Hepatocyte (in vitro differentiated cells): ENCODE measurements around the gene MAP3K20. TPM values are rescaled to one million over a fixed set of nuclear protein-coding genes. Genes with fewer than 3 reads are reported as not detected.
A peak's percentile ranks its signal among the peaks of the same experiment; 100 is the strongest.

Experiments used
- DNase-seq: peaks from one replicate; pipeline ENCODE4 v3.0.0-alpha.2; 2016; ENCODE audit warnings: low spot score
- H2AFZ ChIP-seq: fragments of 200-600 bp; sonication (generic); 2 replicates; pipeline ENCODE4 v1.6.0; 2016; ENCODE audit warnings: antibody characterized with exemption, mild to moderate bottlenecking
- H3K27ac ChIP-seq: fragments of 200-600 bp; sonication (generic); 2 replicates; pipeline ENCODE4 v1.5.1; 2016; ENCODE audit warnings: mild to moderate bottlenecking
- H3K27me3 ChIP-seq: fragments of 200-600 bp; sonication (generic); 2 replicates; pipeline ENCODE4 v1.6.1; 2016
- H3K36me3 ChIP-seq: fragments of 200-600 bp; sonication (generic); replicated peaks from 2 replicates; pipeline ENCODE4 v1.5.1; 2016; ENCODE audit warnings: low read depth; ENCODE audit not compliant: insufficient read depth
- H3K4me1 ChIP-seq: fragments of 200-600 bp; sonication (generic); 2 replicates; pipeline ENCODE4 v1.5.1; 2016; ENCODE audit warnings: mild to moderate bottlenecking, moderate library complexity; ENCODE audit not compliant: insufficient read depth
- H3K4me2 ChIP-seq: fragments of 200-600 bp; sonication (generic); 2 replicates; pipeline ENCODE4 v1.6.0; 2016
- H3K4me3 ChIP-seq: fragments of 200-600 bp; sonication (generic); 2 replicates; pipeline ENCODE4 v1.5.1; 2016; ENCODE audit warnings: mild to moderate bottlenecking
- H3K79me2 ChIP-seq: fragments of 200-600 bp; sonication (generic); 2 replicates; pipeline ENCODE4 v1.6.0; 2017; ENCODE audit warnings: mild to moderate bottlenecking
- H3K9me2 ChIP-seq: fragments of 200-600 bp; sonication (generic); replicated peaks from 2 replicates; pipeline ENCODE4 v1.6.0; 2017; ENCODE audit warnings: mild to moderate bottlenecking; ENCODE audit not compliant: insufficient read depth
- H3K9me3 ChIP-seq: fragments of 200-600 bp; sonication (generic); 2 replicates; pipeline ENCODE4 v1.5.1; 2016; ENCODE audit warnings: low read depth, mild to moderate bottlenecking
- H4K20me1 ChIP-seq: fragments of 200-600 bp; sonication (generic); 2 replicates; pipeline ENCODE4 v1.6.0; 2016; ENCODE audit warnings: mild to moderate bottlenecking; ENCODE audit not compliant: insufficient read depth, poor library complexity, severe bottlenecking
- CTCF ChIP-seq: fragments of 200-600 bp; sonication (generic); IDR thresholded peaks from 2 replicates; pipeline ENCODE4 v1.5.1; 2016; ENCODE audit warnings: antibody characterized with exemption, mild to moderate bottlenecking; ENCODE audit not compliant: poor library complexity
- EZH2 ChIP-seq: fragments of 200-600 bp; sonication (generic); IDR thresholded peaks from 2 replicates; pipeline ENCODE4 v1.6.1; 2016; ENCODE audit warnings: antibody characterized with exemption, mild to moderate bottlenecking, borderline replicate concordance
- EZH2phosphoT487 ChIP-seq: fragments of 200-600 bp; sonication (generic); IDR thresholded peaks from one replicate; pipeline ENCODE4 v1.6.1; 2018; ENCODE audit warnings: antibody characterized with exemption, mild to moderate bottlenecking, low read depth, moderate library complexity; ENCODE audit not compliant: unreplicated experiment, severe bottlenecking
- WGBS: methylation state at CpG from one replicate; pipeline ENCODE4 v1.1.6; 2016; ENCODE audit warnings: low lambda C conversion rate; ENCODE audit errors: missing lambda C conversion rate; 5-methylcytosine and 5-hydroxymethylcytosine counted together
- polyA plus RNA-seq: library from polyadenylated mRNA; unstranded; fragments of >200 nt; fragmentation: Nextera tagmentation; extraction: Ambion mirVana; gene quantifications from 2 replicates; pipeline ENCODE4 v1.2.1, GENCODE V29; 2016
- total RNA-seq: library from RNA; depleted of rRNA; stranded (reverse); fragments of >200 nt; gene quantifications from 2 replicates; pipeline ENCODE4 v1.2.3, GENCODE V29; 2014

The MAP3K20 gene
- total and polyA plus RNA-seq, 2 experiments from 2014 or later: 16.5 to 23.3 TPM

- H4K20me1 ChIP-seq: no peaks in the 10 kb centered on the region
- 77% methylated on average over 6 of the region's 6 CpGs for WGBS
- no peaks in the 10 kb centered on the region for H3K79me2 ChIP-seq
- H3K36me3 ChIP-seq: no peaks in the 10 kb centered on the region
- H3K4me3 ChIP-seq: no peak overlapping the region
- H3K4me1 ChIP-seq: peaks cover 9% of the 10 kb centered on the region
- TF ChIP-seq CTCF (no peak), EZH2phosphoT487 (no peak), EZH2 (no peak)
- no peak for DNase-seq
- no peaks in the 10 kb centered on the region for H3K9me2 ChIP-seq
- H3K27me3 ChIP-seq: no peaks in the 10 kb centered on the region
- H2AFZ ChIP-seq: no peak overlapping the region
- H3K4me2 ChIP-seq: peak overlapping the region; percentile 4
- H3K9me3 ChIP-seq: no peaks in the 10 kb centered on the region
- no peak overlapping the region for H3K27ac ChIP-seq
Measured at GRCh38 chr2:173187941-173188788, 112.5 kb downstream of the MAP3K20 start.

- no peaks in the 10 kb centered on the region for H3K4me1 ChIP-seq
- 76% methylated on average over 3 of the region's 3 CpGs for WGBS
- no peak for TF ChIP-seq EZH2phosphoT487
- TF ChIP-seq CTCF: no peak
- no peak for TF ChIP-seq EZH2
Measured at GRCh38 chr2:173191601-173192000, 116.0 kb downstream of the MAP3K20 start.

GRCh38 chr2:173192071-173192470 is 116.4 kb downstream of the MAP3K20 start:
- Histone ChIP-seq H3K79me2 (no peaks in the 10 kb centered on the region), H3K4me1 (no peaks in the 10 kb centered on the region), H3K36me3 (no peaks in the 10 kb centered on the region), H4K20me1 (no peaks in the 10 kb centered on the region), H3K4me3 (no peak overlapping the region), H3K27ac (no peak overlapping the region), H2AFZ (no peak overlapping the region), H3K4me2 (no peak overlapping the region), H3K27me3 (no peaks in the 10 kb centered on the region), H3K9me3 (no peaks in the 10 kb centered on the region), H3K9me2 (no peaks in the 10 kb centered on the region)
- no peak for DNase-seq
- no peak for TF ChIP-seq CTCF
- no peak for TF ChIP-seq EZH2
- no peak for TF ChIP-seq EZH2phosphoT487
- WGBS: 70% methylated on average over 4 of the region's 4 CpGs

More at GRCh38 chr2:173191601-173192000, 116.0 kb downstream of the MAP3K20 start:
- Histone ChIP-seq H3K9me2 (no peaks in the 10 kb centered on the region), H3K9me3 (no peaks in the 10 kb centered on the region), H3K27me3 (no peaks in the 10 kb centered on the region), H3K4me2 (no peak overlapping the region), H2AFZ (no peak overlapping the region), H3K27ac (no peak overlapping the region), H4K20me1 (no peaks in the 10 kb centered on the region), H3K4me3 (no peak overlapping the region), H3K79me2 (no peaks in the 10 kb centered on the region), H3K36me3 (no peaks in the 10 kb centered on the region)
- DNase-seq: no peak
